Measurements from ENCODE around the gene MAPK8IP2. TPM values are rescaled to one million over a fixed set of nuclear protein-coding genes. Genes with fewer than 3 reads are reported as not detected.
A peak's percentile ranks its signal among the peaks of the same experiment; 100 is the strongest.

MAPK8IP2 gene
- total RNA-seq, 5 donors from 2014 or later (not counting 1 experiment from before 2014, with no cell fraction given): 0.13 to 0.55 (median 0.39) TPM

DNA sequence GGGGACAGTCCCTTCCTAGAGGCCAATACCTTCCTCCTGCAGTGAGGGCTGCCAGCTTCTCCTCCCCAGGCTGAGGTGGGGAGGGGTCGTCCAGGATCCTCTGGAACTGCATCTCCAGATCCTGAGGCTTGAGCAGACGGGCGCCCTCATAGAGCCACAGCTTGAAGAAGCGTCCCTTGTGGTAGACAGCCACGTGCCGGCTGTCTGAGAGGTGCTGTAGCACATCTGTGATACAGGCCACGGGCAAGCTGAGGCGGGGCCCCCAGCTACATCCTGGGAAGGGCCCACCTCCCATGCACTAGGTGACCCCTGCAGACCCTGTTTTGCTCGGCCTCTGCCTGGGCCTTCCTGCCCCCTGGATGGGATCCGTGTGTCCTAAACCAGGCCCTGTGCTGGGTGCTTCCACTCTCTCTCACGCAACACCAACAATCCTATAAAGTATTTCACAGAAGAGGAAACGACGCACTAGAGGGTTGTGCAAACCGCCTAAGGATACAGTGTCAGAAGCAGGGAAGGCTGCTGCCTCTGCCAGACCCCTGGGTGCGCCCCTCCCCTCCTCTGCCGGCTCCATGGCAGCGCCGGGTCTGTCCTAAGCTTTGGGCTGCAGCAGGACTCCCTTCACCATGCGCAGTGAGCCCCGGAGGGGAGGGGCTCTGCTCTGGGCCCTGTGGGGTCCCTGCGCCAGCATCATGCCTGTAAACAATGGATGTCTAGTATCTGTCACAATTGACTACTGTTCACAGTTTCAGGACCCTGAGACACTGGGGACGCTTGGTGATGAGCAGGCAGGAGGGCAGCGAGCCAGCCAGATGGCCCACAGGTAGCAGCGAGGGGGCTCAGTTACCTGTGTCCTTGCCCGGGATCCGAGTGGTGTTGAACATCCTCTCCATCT, 26.9 kb upstream of the MAPK8IP2 start:
- H3K27me3 Mint-ChIP-seq: no peaks in the 10 kb centered on the region
- CTCF ChIA-PET: no interaction called here

GRCh38 chr22:50574383-50574755, 26.2 kb upstream of the MAPK8IP2 start:
- ChIA-PET CTCF (interaction anchor here in 1 of 2 donors (0.6 kb wide), 1 partner anchor 124 kb away, joined by 5 read pairs; no protein-coding TSS in a partner anchor), POLR2A (interaction anchor here in 1 of 2 donors (0.6 kb wide), 2 partner anchors 19 to 159 kb away, joined by 3 to 11 read pairs; no protein-coding TSS in a partner anchor)
- Mint-ChIP-seq H3K27ac (no peak overlapping the region), H3K4me3 (no peak overlapping the region), H3K36me3 (peaks cover 26% of the 10 kb centered on the region), H3K27me3 (no peaks in the 10 kb centered on the region), H3K4me1 (peaks cover 7 to 8% (median 7%) of the 10 kb centered on the region in 3 donors), H3K9me3 (no peaks in the 10 kb centered on the region)
- Histone ChIP-seq H3K27ac (ENCODE audit: low read length) (no peak overlapping the region), H3K4me1 (ENCODE audit: control insufficient read depth in 1 of 2, extremely low read depth in 1 of 2, insufficient read depth in 2 of 2, low read length in 2 of 2) (peaks cover 0 to 15% of the 10 kb centered on the region in 2 experiments), H3K9me3 (no peaks in the 10 kb centered on the region), H3K36me3 (ENCODE audit: control insufficient read depth in 2 of 2, extremely low read depth in 1 of 2, insufficient read depth in 1 of 2, low read length in 1 of 2) (peaks cover 19 to 39% of the 10 kb centered on the region in 2 donors), H3K27me3 (replicated peaks in 1 of 2; ENCODE audit: control insufficient read depth in 2 of 2, extremely low read depth in 1 of 2, insufficient read depth in 2 of 2, low read length in 1 of 2) (no peaks in the 10 kb centered on the region), H3K4me3 (ENCODE audit: control insufficient read depth in 1 of 2, extremely low read depth in 1 of 2, low read length in 1 of 2) (no peak overlapping the region)
- DNase-seq: no peak
- no peak for ATAC-seq (replicated peaks in 1 of 4)
- 96% methylated on average over 7 of the region's 11 CpGs for WGBS (ENCODE audit: insufficient coverage)

More for the DNA sequence above, 26.9 kb upstream of the MAPK8IP2 start:
- no peak overlapping the region for H3K4me3 ChIP-seq (ENCODE audit: control insufficient read depth in 1 of 2, extremely low read depth in 1 of 2, low read length in 1 of 2)
- H3K9me3 ChIP-seq: no peaks in the 10 kb centered on the region
- peaks cover 7 to 8% (median 7%) of the 10 kb centered on the region in 3 donors for H3K4me1 Mint-ChIP-seq
- H3K9me3 Mint-ChIP-seq: no peaks in the 10 kb centered on the region
- no peak overlapping the region for H3K27ac Mint-ChIP-seq
- POLR2A ChIA-PET: no interaction called here
- no peak for DNase-seq
- H3K36me3 Mint-ChIP-seq: peaks cover 28% of the 10 kb centered on the region
- peaks cover 22 to 39% of the 10 kb centered on the region in 2 donors for H3K36me3 ChIP-seq (ENCODE audit: control insufficient read depth in 2 of 2, extremely low read depth in 1 of 2, insufficient read depth in 1 of 2, low read length in 1 of 2)
- H3K27ac ChIP-seq (ENCODE audit: low read length): no peak overlapping the region
- H3K27me3 ChIP-seq (replicated peaks in 1 of 2; ENCODE audit: control insufficient read depth in 2 of 2, extremely low read depth in 1 of 2, insufficient read depth in 2 of 2, low read length in 1 of 2): no peaks in the 10 kb centered on the region
- no peak overlapping the region for H3K4me3 Mint-ChIP-seq
- WGBS (ENCODE audit: insufficient coverage): 96% methylated on average over 24 of the region's 26 CpGs
- H3K4me1 ChIP-seq (ENCODE audit: control insufficient read depth in 1 of 2, extremely low read depth in 1 of 2, insufficient read depth in 2 of 2, low read length in 2 of 2): peaks cover 0 to 15% of the 10 kb centered on the region in 2 experiments
- no peak for ATAC-seq (replicated peaks in 1 of 4)

DNA sequence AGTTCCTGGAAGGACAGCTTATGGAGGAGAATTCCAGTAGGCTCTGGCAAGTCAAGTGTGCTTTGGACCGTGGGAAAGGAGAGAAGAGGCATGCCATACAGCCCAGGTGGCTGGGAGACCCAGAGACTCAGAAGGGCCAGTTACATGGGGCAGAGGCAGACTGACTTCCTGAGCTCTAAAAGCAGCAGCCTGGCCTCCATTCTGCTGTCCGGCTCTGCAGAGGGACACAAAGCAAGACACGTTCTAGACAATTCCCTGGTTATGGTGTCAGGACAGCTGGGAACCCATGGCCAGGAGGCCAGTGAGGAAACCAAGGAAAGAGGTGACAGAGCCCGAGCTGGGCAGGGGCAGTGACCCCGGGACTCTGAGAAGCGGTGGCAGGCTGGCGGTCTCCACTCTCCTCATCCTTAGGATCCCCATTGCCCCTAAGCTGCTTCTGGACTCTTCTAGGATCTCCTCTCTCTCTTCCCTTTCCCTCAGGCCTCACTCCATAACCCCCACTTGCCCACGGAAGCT, 25.1 kb upstream of the MAPK8IP2 start:
- Histone ChIP-seq H3K9me3 (no peaks in the 10 kb centered on the region), H3K36me3 (ENCODE audit: control insufficient read depth in 2 of 2, extremely low read depth in 1 of 2, insufficient read depth in 1 of 2, low read length in 1 of 2) (peaks cover 19 to 30% of the 10 kb centered on the region in 2 donors), H3K4me1 (ENCODE audit: control insufficient read depth in 1 of 2, extremely low read depth in 1 of 2, insufficient read depth in 2 of 2, low read length in 2 of 2) (peaks cover 0 to 15% of the 10 kb centered on the region in 2 experiments), H3K27ac (ENCODE audit: low read length) (no peak overlapping the region), H3K27me3 (replicated peaks in 1 of 2; ENCODE audit: control insufficient read depth in 2 of 2, extremely low read depth in 1 of 2, insufficient read depth in 2 of 2, low read length in 1 of 2) (no peaks in the 10 kb centered on the region), H3K4me3 (ENCODE audit: control insufficient read depth in 1 of 2, extremely low read depth in 1 of 2, low read length in 1 of 2) (no peak overlapping the region)
- WGBS (ENCODE audit: insufficient coverage): 93% methylated on average over 7 of the region's 8 CpGs
- Mint-ChIP-seq H3K4me3 (no peak overlapping the region), H3K36me3 (peaks cover 31% of the 10 kb centered on the region), H3K4me1 (peaks cover 15 to 18% (median 16%) of the 10 kb centered on the region in 3 donors), H3K27me3 (no peaks in the 10 kb centered on the region), H3K9me3 (no peaks in the 10 kb centered on the region), H3K27ac (no peak overlapping the region)
- DNase-seq (no peak), ATAC-seq (replicated peaks in 1 of 4) (no peak)
- ChIA-PET CTCF (no interaction called here), POLR2A (no interaction called here)

- 88% methylated on average over 3 of the region's 5 CpGs for WGBS (ENCODE audit: insufficient coverage)
- Histone ChIP-seq H3K4me3 (ENCODE audit: control insufficient read depth in 1 of 2, extremely low read depth in 1 of 2, low read length in 1 of 2) (no peak overlapping the region), H3K27me3 (replicated peaks in 1 of 2; ENCODE audit: control insufficient read depth in 2 of 2, extremely low read depth in 1 of 2, insufficient read depth in 2 of 2, low read length in 1 of 2) (no peaks in the 10 kb centered on the region), H3K27ac (ENCODE audit: low read length) (no peak overlapping the region), H3K4me1 (ENCODE audit: control insufficient read depth in 1 of 2, extremely low read depth in 1 of 2, insufficient read depth in 2 of 2, low read length in 2 of 2) (peaks cover 0 to 16% of the 10 kb centered on the region in 2 experiments), H3K36me3 (ENCODE audit: control insufficient read depth in 2 of 2, extremely low read depth in 1 of 2, insufficient read depth in 1 of 2, low read length in 1 of 2) (peaks cover 16 to 24% of the 10 kb centered on the region in 2 donors), H3K9me3 (no peaks in the 10 kb centered on the region)
- no peak for ATAC-seq (replicated peaks in 1 of 4)
- Mint-ChIP-seq H3K9me3 (no peaks in the 10 kb centered on the region), H3K4me3 (no peak overlapping the region), H3K27me3 (no peaks in the 10 kb centered on the region), H3K27ac (no peak overlapping the region), H3K4me1 (peaks cover 17 to 19% (median 18%) of the 10 kb centered on the region in 3 donors), H3K36me3 (peaks cover 28% of the 10 kb centered on the region)
- no peak for DNase-seq
- CTCF ChIA-PET: interaction anchor here in 1 of 2 donors (0.6 kb wide), 1 partner anchor 9 kb away, joined by 3 read pairs; no protein-coding TSS in a partner anchor
- POLR2A ChIA-PET: no interaction called here
Measured at GRCh38 chr22:50576070-50576469, 24.5 kb upstream of the MAPK8IP2 start.

DNA sequence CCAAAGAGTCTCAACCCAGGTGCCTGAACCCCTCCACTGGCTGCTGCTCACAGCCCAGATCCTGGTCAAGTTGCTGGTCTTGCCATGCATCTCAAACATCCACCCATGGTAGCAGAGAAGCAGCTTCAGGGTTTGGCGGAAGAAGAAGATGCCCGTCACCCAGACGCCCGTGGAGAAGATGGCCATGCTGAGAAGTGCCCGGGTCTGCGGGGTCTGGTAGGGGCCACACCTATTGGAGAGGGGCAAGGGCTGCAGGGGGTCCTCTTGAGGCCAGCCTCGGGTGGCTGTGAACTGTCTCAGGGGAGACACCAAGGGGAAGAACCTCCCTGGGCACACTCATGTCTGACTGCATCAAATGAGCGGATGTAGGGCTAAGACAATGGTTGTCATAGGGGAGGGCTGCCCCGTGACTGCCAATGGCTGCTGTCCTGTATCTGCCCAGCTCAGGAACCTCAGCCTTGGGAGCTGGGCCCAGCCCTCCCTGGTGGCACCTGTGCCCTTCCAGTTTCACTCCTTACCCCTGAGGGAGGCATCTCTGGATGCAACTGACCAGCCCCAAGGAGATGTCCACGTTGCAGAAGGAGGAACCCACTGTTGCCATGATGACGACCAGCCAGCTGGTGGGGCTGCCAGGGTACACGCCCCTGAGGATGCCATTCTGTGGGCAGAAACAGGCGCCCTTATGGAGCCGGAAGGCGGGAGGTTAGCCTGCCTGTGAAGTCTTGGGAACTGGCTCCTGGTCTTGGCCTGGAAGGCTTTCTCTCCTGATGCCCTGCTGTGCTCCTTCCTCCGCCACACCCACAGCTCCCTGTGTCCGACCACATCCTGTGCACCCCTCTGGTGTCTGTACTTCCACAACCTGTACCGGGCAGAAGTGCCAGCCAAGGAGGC, 23.5 kb upstream of the MAPK8IP2 start:
- Histone ChIP-seq H3K36me3 (ENCODE audit: control insufficient read depth in 2 of 2, extremely low read depth in 1 of 2, insufficient read depth in 1 of 2, low read length in 1 of 2) (peaks cover 12 to 16% of the 10 kb centered on the region in 2 donors), H3K4me1 (ENCODE audit: control insufficient read depth in 1 of 2, extremely low read depth in 1 of 2, insufficient read depth in 2 of 2, low read length in 2 of 2) (peaks cover 4 to 26% of the 10 kb centered on the region in 2 experiments), H3K27me3 (replicated peaks in 1 of 2; ENCODE audit: control insufficient read depth in 2 of 2, extremely low read depth in 1 of 2, insufficient read depth in 2 of 2, low read length in 1 of 2) (no peaks in the 10 kb centered on the region), H3K9me3 (no peaks in the 10 kb centered on the region), H3K4me3 (ENCODE audit: control insufficient read depth in 1 of 2, extremely low read depth in 1 of 2, low read length in 1 of 2) (no peak overlapping the region), H3K27ac (ENCODE audit: low read length) (no peak overlapping the region)
- H3K27me3 Mint-ChIP-seq: no peaks in the 10 kb centered on the region
- POLR2A ChIA-PET: no interaction called here
- peaks cover 18 to 29% (median 23%) of the 10 kb centered on the region in 3 donors for H3K4me1 Mint-ChIP-seq
- CTCF ChIA-PET: interaction anchor here in 1 of 2 donors (0.9 kb wide), 1 partner anchor 23 kb away, joined by 3 read pairs; no protein-coding TSS in a partner anchor
- peaks cover 22% of the 10 kb centered on the region for H3K36me3 Mint-ChIP-seq
- H3K27ac Mint-ChIP-seq: no peak overlapping the region
- H3K9me3 Mint-ChIP-seq: no peaks in the 10 kb centered on the region
- peak overlapping the region in 1 of 3 donors; percentile 24 for H3K4me3 Mint-ChIP-seq
- DNase-seq: no peak
- no peak for ATAC-seq (replicated peaks in 1 of 4)
- 87% methylated on average over 15 of the region's 18 CpGs for WGBS (ENCODE audit: insufficient coverage)

DNA sequence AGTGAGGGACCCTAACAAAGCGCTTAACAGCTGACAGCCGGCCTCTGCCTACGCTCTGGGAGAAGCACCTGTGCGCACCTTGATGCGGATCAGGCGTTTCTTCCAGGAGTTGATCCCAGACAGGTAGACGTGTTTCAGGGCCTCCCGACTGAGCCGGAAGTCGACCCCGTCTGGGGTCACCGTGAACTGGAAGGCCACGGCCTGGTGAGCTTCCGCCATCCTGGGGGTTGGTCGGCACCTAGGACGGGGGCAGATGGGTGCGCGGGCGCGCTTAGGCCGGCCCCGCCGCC, 23.0 kb upstream of the MAPK8IP2 start:
- H3K4me1 ChIP-seq (ENCODE audit: control insufficient read depth in 1 of 2, extremely low read depth in 1 of 2, insufficient read depth in 2 of 2, low read length in 2 of 2): peaks cover 4 to 28% of the 10 kb centered on the region in 2 experiments
- Mint-ChIP-seq H3K36me3 (peaks cover 16% of the 10 kb centered on the region), H3K9me3 (no peaks in the 10 kb centered on the region), H3K4me3 (peak overlapping the region in 1 of 3 donors; percentile 24), H3K27ac (no peak overlapping the region), H3K27me3 (no peaks in the 10 kb centered on the region), H3K4me1 (peaks cover 18 to 29% (median 23%) of the 10 kb centered on the region in 3 donors)
- ATAC-seq (replicated peaks in 1 of 4) (no peak), DNase-seq (no peak)
- 82% methylated on average over 22 of the region's 23 CpGs for WGBS (ENCODE audit: insufficient coverage)
- peaks cover 11 to 12% of the 10 kb centered on the region in 2 donors for H3K36me3 ChIP-seq (ENCODE audit: control insufficient read depth in 2 of 2, extremely low read depth in 1 of 2, insufficient read depth in 1 of 2, low read length in 1 of 2)
- no peaks in the 10 kb centered on the region for H3K27me3 ChIP-seq (replicated peaks in 1 of 2; ENCODE audit: control insufficient read depth in 2 of 2, extremely low read depth in 1 of 2, insufficient read depth in 2 of 2, low read length in 1 of 2)
- no peak overlapping the region for H3K4me3 ChIP-seq (ENCODE audit: control insufficient read depth in 1 of 2, extremely low read depth in 1 of 2, low read length in 1 of 2)
- POLR2A ChIA-PET: no interaction called here
- H3K9me3 ChIP-seq: no peaks in the 10 kb centered on the region
- CTCF ChIA-PET: no interaction called here
- no peak overlapping the region for H3K27ac ChIP-seq (ENCODE audit: low read length)
